GM19025 (cell line): ENCODE measurements around the gene FOXN3.

Experiments used
- ATAC-seq: cut with Tn5 transposase; IDR thresholded peaks from one replicate; pipeline ENCODE4 v1.9.1; 2021; ENCODE audit warnings: mild to moderate bottlenecking, low read depth, moderate library complexity; ENCODE audit not compliant: unreplicated experiment

Gene FOXN3

DNA sequence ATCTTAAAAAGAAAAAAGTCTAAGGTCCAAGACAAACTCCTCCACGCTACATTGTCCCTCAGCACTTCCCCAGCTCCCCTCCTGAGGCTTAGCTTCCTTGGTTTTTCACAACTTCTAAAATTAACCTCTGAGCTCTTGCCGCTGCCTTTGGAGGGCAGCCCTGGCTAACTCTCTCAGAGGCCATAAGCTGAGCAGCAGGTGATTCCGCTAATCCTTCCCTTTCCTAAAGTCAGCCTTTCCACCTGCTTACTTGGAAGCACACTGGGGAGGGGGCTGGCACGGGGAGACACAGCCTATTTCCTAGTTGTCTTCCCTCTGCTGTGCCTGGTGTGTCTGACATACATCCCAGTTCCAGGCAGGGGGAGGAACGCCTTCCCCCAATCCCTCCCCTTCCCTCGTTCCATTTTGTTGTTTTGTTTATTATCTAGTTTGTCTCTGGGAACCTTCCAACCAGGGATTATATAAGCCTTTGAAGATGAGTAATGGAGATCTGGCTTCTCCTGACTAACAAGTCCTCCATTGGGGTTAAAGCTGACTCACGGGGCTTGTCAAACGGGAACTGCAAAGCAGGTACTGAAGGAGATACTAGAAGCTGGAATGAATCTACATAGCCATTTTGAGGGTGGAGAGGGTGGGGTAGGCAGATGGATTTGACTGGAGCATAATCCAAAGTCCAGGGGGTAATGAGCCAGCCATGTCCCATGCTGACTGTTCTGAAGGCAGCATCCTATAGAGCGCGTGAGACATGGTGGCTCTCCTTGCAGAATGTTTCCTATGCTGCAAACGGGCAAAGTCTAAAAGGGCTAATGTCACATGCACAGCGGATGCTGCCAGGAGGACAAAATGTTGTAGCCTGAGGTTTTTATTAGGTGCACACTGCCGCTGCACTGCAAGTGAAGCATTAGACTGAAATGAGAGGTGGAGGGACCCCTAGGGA, 230.8 kb downstream of the FOXN3 start:
- no peak for ATAC-seq

DNA sequence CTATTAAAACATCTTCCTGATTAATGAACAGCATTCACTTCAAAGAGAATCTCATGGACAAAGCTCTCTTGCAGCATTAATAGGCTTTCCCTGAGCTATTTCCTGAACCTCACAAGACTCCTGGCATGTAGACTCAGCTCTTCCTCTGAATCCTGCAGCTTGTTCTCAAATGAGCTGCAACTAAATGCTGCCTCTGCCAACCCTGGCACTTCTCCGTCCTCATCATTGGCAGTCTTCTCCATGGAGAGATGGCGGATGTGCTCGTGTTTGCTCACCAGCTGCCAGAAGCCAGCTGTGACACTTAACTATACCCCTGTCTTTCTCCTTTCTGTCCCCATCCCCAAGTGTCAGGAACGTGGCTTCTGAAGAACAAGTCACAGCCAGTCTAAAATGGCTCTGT, 232.1 kb downstream of the FOXN3 start:
- ATAC-seq, result no peak

- ATAC-seq, result no peak
Measured at GRCh38 chr14:89182326-89182725, 234.7 kb downstream of the FOXN3 start.

- no peak for ATAC-seq
Measured at GRCh38 chr14:89180546-89180945, 236.5 kb downstream of the FOXN3 start.

DNA sequence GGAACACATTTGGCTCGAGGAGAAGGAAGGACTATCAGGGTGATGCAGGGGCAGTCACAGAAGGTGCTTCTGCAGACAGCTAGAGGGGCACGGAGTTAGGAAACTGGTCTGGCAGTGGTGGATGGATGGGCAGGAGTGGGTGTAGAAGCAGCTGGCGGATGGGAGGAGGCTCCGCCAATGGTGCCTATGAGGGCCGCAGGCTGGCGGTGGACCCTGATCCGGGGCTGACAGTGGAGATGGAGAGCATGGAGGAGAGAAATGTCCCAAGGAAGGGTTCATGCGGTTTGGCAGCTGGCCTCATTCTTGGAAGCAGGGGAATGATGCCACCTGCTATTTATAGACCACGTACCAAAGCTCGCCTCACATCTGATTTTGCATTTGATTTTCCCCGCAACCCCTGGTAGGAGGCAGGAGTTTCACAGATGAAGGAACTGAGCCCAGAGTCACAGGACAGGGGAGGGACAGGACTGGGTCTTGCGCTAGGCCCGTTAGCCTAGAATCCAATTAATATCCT, 237.1 kb downstream of the FOXN3 start:
- ATAC-seq, result no peak

DNA sequence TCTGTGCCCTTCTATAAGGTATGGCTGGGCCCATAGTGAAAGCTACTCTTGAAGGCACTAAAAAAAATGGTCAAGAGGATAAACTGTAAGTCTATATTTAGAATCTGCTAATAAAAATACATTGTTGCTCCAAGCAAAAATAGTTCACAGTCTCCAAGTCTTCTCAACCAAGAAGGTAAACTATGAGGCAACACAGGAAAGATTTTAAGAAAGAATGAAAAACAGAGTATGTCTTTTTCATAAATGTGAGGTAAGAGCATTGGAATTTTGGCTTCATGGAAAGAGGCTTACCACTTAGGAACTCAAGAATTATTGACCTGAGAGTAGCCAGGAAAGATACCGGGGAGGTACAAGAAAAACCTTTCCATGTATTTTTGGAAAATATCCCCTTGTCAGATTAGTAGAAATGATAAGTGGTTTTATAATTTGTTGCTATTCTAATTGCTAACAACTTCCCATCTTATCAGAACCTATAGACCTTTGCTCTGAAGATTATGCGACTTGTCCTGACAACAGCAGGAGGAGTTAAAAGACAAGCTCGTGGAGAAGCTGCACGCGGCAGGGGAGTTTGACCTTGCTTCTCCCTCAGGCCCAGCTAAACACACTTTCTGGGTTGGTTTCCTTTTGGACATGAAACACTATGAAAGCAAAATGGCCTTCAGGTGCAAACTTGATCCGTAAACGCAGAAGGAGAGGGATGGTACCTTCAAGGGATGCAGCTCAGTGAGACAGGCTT, 238.1 kb downstream of the FOXN3 start:
- ATAC-seq, result no peak

DNA sequence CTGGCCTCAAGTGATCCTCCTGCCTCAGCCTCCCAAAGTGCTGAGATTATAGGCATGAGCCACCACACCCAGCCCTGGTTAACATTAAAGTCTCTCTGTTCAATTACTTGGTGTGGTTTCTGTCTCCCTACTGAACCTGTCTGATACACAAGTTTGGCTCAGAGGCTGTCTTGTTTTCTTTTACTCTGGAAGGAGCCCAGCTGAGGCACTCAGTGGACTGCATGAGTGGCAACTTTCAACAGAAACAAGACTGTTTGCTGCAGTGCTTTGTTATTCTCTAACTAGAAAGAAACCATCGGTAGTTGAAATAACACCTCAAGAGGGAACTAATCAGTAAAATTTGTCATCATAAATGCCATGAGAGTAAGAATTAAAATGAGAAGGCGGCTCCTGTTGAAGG, 238.7 kb downstream of the FOXN3 start:
- ATAC-seq, result no peak

DNA sequence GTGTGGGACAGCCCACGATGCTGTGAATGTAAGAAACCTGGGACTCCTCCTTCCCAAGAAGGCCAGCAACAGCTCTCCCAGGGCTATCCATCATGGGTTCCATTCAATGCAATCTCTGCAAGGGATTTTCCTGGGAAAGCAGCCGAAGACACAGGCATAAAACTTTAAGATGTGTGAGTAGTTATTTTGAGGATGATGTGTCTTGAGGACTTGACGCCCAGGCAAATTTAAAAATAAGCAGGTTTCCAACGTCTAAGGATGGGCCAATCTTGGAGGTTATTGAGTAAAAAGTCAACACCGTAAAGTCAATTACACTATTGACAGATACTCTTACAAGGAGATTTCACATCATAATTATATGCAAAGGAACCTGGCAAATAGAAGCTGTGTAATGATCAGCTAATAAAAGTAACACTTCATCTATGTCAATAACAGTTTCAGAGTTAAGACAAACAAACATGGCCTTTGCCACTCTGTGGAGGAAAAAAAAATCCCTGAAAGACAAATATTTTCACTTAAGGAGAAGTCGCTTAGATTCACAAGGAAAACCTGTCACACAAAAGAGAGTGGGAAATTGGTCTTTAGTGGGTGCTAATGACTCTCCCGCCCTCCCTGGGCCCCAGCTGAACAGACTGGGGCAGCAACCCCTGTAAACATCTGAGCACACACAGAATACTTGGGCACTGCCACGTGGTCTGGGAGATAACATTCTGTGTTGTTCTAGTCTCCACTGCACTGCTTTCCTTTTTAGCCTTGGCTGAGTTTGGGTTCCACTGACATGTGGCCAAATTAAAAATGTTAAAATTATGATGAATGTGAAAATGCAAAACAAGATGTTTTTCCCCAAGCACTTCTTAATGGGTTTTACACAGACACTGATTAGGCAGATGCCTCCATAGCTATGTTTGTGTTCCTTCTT, 240.9 kb downstream of the FOXN3 start:
- ATAC-seq, result no peak

DNA sequence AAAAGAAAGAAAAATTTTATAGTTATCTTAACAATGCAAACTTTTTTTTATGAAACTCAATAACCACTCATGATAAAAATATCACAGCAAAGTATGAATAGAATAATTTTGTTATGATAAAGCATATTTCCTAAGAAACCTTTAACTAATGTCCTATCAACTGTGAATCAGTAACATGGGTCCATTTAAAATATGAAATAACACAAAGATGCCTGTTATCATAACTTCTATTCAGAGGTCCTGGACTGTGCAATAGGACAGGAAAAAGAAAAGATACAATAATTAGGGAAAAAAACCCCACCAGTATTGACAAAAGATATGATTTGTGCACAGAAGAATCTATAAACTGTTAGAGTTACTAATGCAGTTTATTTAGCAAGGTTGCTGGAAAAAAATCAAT, 245.4 kb downstream of the FOXN3 start:
- no peak for ATAC-seq

DNA sequence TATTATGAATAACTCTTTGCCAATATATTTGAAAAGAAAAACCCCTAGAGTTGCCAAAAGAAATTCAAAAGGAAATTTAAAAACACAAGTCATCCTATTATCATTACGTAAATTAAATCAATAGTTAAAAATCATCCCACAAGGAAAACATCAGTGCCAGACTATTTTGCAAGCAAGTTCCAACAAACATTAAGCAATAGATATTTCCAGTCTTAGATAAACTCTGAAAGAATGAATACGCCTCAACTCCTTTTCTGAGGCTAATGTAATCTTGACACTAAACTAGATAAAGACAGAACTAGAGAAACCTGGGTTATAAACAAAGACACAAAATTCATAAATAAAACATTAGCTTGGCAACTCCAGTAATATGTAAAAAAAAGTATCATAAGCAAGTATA, 245.9 kb downstream of the FOXN3 start:
- no peak for ATAC-seq

GRCh38 chr14:89167705-89168104, 249.3 kb downstream of the FOXN3 start:
- ATAC-seq, result no peak

DNA sequence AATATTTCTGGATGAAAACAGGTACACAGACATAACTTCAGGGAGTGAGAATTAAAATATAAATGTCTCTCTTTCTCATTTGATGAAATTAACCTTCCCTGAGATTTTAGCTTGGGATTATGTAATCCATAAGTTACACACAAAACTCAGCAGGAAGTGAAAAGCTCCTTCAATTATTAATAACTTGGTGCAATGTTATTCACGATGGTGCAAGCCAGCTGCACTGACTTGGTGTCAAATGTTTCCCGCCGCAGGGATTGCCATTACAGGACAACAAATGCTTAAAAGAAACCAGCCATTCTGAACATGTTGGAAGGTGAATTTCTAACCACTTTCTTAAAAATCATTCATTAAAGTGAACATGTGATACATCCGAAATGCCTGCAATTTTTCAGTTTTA, 250.4 kb downstream of the FOXN3 start:
- no peak for ATAC-seq

DNA sequence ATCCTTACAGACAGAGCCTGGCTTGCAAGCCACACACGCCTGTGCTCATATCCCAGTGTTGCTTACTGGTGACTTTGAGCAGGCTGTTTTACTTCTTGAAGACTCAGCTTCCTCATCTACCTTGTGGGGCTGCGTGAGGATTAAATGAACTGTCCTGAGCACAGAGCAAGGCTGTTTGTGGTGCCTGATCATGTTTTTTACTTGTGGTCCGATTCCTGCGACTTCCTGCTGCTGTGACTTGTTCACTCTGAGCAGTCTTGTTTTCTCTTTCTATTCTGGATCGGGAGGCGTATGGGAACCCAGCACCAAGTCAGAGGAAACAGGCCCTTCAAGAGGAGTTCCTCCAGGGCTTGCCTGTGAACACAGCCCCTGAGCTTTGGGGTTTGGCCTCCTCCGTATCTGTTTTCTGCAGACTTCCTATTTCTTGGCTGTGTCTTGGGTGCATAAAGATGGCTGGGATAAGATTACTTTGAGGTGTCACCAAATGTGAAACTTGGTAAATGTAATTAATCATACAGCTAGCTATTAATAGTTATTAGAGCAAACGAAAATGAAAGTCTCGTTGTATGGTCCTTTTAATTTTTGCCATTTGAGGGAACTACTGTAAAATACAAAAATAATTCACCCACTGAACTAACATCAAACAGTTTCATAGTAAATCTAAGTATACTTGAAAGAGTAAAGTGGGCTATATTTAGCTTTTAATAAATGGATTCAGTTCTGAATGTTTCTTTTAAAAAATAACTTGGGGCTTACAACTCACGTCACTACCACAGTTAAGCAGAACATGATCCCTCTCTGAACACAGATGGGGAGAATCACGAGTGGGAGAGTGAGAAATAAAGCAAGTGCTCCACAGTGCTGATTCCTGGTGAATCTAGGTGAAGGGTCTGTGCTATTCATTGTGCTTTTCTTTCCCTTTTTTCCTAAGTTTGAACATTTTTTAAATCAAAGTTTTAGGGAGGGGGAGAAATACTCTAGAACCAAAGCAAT, 251.5 kb downstream of the FOXN3 start:
- ATAC-seq, result peak; percentile 67

DNA sequence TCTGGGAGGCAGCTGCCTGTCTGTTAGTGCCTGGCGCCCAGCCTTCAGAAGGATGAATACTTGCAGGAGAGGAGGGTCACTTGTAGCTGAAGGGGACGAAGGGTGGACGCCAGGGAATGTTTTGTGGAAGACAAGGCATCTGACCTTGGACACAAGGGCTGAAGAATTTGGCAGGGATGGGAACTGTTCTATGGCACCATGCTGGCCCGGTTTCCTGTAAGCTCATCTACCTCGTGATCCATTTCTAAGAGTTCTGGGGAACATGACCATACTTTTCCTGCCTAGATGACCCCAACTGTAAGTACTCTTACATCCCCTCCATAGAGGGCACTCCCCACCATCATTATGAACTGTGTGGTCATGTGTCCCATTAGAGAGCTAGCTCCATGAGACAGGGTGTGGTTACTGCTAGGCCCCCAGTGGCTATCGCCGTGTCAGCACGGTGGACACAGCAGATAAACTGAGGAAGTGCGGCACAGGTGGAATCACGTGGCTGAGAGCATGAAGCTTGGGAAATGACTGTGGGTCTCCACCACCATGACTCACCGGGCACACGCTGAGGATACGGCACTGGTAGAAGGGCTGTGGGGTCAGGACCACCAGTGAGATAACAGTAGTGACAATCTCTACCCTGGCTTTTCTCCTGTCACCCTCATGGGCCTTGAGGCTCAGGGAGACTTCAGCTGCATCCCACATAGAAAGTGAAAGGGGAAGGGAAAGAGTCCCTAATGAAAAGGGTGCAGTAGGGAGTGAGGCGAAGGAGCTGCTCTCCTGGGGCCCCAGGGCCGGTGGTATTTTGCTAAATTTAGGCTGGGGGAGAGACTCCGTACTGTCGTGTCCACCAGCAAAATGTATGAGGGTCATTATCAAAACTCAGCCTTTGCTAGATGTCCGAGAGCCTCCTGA, 252.6 kb downstream of the FOXN3 start:
- ATAC-seq, result peak; percentile 22

DNA sequence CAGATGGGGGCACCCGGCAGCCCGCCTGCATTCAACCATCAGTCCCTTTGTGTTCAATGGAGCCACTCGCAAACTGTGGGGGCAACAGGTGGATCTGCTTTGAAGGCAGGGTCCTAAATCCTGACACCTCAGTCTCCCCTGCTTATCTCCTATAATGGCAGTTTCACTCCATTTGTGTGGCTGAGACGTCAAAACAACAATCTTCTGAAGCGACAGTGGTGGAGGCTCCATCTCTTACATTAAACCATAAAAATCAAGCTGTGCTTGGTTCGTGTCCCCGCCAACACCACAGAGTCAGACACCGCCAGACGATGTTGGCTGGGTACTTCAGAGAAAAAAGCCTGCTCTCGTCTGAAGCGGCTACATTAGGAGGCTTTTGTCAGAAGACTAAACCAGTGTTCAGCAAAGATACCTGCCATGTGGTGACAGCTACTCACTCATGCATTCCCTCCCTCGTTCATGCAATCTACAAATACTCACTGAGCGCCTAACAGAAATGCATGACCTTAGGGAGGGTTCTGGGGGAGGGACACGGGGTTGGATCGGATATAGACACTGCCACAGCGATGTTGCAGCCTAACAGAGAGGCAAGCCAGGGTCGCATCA, 253.9 kb downstream of the FOXN3 start:
- ATAC-seq, result no peak

- ATAC-seq, result no peak
Measured at GRCh38 chr14:89162586-89162985, 254.4 kb downstream of the FOXN3 start.

- ATAC-seq, result no peak
Measured at GRCh38 chr14:89160437-89160836, 256.6 kb downstream of the FOXN3 start.

DNA sequence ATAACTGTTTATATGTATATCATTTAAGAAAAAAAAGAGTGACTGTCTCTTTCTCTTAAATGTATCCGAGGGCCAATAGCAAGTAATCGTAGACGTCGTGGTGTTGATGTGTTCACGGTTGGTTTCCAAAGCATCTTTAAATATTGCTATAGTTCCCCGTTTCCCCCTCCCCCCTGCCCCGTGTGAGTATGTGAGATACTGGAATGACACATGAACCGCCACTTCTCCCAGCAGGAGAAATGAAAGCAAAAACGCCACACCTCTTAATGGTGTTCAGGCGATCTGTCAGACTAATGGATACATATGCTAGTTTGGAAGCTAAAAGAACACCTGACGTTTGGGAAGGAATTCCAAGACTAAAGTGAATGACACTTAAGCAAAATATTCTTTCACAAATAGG, 258.3 kb downstream of the FOXN3 start:
- ATAC-seq, result no peak
